ENCODE data around the gene FBXW11. TPM values are rescaled to one million over a fixed set of nuclear protein-coding genes. Genes with fewer than 3 reads are reported as not detected.
A peak's percentile ranks its signal among the peaks of the same experiment; 100 is the strongest.

Gene FBXW11
- total and polyA plus RNA-seq, 2 of the 13 experiments (the other 11 are each of a cell fraction or from before 2014, with no cell fraction given), result 31.7 to 53.6 TPM

DNA sequence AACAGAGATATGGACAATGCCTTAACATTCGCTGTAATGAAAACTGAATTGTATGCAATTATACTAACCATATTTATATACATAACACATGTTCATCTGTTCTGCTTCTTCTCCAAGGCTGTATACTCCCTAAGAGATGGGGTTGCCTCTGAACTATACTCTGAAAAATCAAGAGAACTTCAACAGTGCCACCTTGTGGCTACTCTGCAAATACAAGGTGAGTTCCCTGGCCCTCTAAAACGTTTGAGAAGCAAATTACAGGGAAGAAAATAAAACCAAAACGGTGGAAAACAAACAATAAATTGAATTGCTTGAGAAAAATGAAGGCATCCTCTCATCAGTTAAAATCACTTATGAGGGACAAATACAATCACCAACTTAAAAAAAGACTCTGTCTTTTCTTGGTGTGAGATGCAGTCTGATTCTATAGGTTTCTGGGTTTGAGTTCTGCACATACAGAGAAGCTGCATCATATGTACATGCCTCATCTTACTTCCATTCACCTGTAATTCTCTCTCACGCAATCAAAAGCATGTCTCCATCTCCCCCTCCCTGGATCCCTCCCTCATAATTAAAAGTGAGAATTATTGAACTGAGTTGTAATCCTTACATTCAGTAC, 98.6 kb downstream of the FBXW11 start:
- ChIA-PET CTCF (ENCODE audit: low intra/inter-chr PET ratio, low total read pairs) (interaction anchor here (1.9 to 2.2 kb wide), 2 partner anchors 424 to 489 kb away, joined by 11 to 12 read pairs; partner anchors contain the start of gene FGF18), POLR2A (no interaction called here)
- Histone ChIP-seq H4K20me1 (ENCODE audit: insufficient read depth, low read length) (peaks cover 22% of the 10 kb centered on the region), H2AFZ (ENCODE audit: low read length) (no peak overlapping the region), H3K27ac (ENCODE audit: extremely low read length, insufficient read depth, low read length) (no peak overlapping the region), H3K27me3 (ENCODE audit: control insufficient read depth in 1 of 2, insufficient read depth in 2 of 2, low read length in 2 of 2) (no peaks in the 10 kb centered on the region), H3K4me2 (ENCODE audit: low read depth, low read length) (no peak overlapping the region), H3K9me3 (ENCODE audit: low read length) (no peaks in the 10 kb centered on the region), H3K4me1 (ENCODE audit: insufficient read depth, low read length) (no peaks in the 10 kb centered on the region), H3K79me2 (ENCODE audit: insufficient read depth, low read length) (peaks cover 10% of the 10 kb centered on the region), H3K9ac (ENCODE audit: insufficient read depth, low read depth, low read length) (no peak overlapping the region), H3K36me3 (replicated peaks in 1 of 2; ENCODE audit: control insufficient read depth in 1 of 2, insufficient read depth in 2 of 2, low read length in 2 of 2) (peaks cover 3 to 10% of the 10 kb centered on the region in 2 experiments), H3K4me3 (replicated peaks in 1 of 3; ENCODE audit: insufficient read depth in 1 of 3, low read depth in 2 of 3, low read length in 3 of 3) (no peak overlapping the region)
- FAIRE-seq (peak; percentile 43), DNase-seq (ENCODE audit: low spot score) (peak; percentile 56), ATAC-seq (peak; percentile 87)
- intact Hi-C loops (cut with micrococcal nuclease; ENCODE audit: unreplicated experiment) (loop anchor here (1.0 to 2.0 kb wide), 2 partner anchors 423 to 488 kb away; no protein-coding TSS in a partner anchor), in situ Hi-C loops (cut with HindIII; ENCODE audit: extremely low pct_ligation_motif_present, low pct_unique_long_range_greater_than_20kb) (loop anchor here (5.0 kb wide), 1 partner anchor 491 kb away; the partner anchor contains the start of gene FGF18)
- peak; percentile 45 for TF ChIP-seq SMC3 (IDR thresholded peaks at IDR 0.05; ENCODE audit: low read length)
- peak; percentile 74 for TF ChIP-seq STAG1 (CRISPR knock-in tag; IDR thresholded peaks at IDR 0.05)
- TF ChIP-seq, protein P1, sequence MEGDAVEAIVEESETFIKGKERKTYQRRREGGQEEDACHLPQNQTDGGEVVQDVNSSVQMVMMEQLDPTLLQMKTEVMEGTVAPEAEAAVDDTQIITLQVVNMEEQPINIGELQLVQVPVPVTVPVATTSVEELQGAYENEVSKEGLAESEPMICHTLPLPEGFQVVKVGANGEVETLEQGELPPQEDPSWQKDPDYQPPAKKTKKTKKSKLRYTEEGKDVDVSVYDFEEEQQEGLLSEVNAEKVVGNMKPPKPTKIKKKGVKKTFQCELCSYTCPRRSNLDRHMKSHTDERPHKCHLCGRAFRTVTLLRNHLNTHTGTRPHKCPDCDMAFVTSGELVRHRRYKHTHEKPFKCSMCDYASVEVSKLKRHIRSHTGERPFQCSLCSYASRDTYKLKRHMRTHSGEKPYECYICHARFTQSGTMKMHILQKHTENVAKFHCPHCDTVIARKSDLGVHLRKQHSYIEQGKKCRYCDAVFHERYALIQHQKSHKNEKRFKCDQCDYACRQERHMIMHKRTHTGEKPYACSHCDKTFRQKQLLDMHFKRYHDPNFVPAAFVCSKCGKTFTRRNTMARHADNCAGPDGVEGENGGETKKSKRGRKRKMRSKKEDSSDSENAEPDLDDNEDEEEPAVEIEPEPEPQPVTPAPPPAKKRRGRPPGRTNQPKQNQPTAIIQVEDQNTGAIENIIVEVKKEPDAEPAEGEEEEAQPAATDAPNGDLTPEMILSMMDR (CRISPR knock-in tag; IDR thresholded peaks at IDR 0.05), result peak; percentile 70
- TF ChIP-seq, protein P2, sequence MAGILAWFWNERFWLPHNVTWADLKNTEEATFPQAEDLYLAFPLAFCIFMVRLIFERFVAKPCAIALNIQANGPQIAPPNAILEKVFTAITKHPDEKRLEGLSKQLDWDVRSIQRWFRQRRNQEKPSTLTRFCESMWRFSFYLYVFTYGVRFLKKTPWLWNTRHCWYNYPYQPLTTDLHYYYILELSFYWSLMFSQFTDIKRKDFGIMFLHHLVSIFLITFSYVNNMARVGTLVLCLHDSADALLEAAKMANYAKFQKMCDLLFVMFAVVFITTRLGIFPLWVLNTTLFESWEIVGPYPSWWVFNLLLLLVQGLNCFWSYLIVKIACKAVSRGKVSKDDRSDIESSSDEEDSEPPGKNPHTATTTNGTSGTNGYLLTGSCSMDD (CRISPR knock-in tag; IDR thresholded peaks at IDR 0.05), result no peak
- WGBS (ENCODE audit: low lambda C conversion rate), result 30% methylated on average over 4 of the region's 4 CpGs
- no TSS peak for BruUV-seq (replicated peaks)

Data from HepG2 (cell line).